ENCODE measurements around the gene SMARCD1. TPM values are rescaled to one million over a fixed set of nuclear protein-coding genes. Genes with fewer than 3 reads are reported as not detected.

The SMARCD1 gene
- total RNA-seq, 2 donors from 2014 or later, result 29.6 to 35.5 TPM

DNA sequence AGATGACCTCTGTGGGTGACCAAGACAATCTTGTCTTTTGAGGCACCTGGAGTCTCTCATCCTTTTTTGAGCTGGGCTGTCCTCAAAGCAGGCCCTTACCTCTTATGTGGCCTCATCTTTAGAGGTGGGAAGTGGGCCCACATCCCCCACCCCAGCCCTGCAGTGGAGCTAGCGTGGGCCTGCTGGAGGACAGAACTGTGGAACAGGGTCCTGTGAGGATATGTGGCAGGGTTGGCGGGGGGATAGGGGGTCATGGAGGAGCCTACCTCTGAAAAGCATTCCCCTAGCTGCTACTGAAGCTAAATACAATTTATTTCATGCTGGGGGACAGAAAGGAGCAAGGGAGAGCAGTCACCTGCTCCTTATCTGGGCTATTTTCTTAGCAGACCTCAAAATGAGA is 18.2 kb downstream of the SMARCD1 start:
- TF ChIP-seq, protein P1, sequence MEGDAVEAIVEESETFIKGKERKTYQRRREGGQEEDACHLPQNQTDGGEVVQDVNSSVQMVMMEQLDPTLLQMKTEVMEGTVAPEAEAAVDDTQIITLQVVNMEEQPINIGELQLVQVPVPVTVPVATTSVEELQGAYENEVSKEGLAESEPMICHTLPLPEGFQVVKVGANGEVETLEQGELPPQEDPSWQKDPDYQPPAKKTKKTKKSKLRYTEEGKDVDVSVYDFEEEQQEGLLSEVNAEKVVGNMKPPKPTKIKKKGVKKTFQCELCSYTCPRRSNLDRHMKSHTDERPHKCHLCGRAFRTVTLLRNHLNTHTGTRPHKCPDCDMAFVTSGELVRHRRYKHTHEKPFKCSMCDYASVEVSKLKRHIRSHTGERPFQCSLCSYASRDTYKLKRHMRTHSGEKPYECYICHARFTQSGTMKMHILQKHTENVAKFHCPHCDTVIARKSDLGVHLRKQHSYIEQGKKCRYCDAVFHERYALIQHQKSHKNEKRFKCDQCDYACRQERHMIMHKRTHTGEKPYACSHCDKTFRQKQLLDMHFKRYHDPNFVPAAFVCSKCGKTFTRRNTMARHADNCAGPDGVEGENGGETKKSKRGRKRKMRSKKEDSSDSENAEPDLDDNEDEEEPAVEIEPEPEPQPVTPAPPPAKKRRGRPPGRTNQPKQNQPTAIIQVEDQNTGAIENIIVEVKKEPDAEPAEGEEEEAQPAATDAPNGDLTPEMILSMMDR (IDR thresholded peaks at IDR 0.05), result no peak
- peaks cover 0 to 29% of the 10 kb centered on the region in 2 donors for H3K4me1 ChIP-seq
- H3K27ac ChIP-seq, result no peak overlapping the region
- peaks cover 20% of the 10 kb centered on the region for H3K36me3 ChIP-seq
- H3K4me3 ChIP-seq, result no peak overlapping the region
- DNase-seq (ENCODE audit: low spot score), result no peak
- H3K27me3 ChIP-seq, result no peaks in the 10 kb centered on the region
- no peaks in the 10 kb centered on the region for H3K9me3 ChIP-seq

DNA sequence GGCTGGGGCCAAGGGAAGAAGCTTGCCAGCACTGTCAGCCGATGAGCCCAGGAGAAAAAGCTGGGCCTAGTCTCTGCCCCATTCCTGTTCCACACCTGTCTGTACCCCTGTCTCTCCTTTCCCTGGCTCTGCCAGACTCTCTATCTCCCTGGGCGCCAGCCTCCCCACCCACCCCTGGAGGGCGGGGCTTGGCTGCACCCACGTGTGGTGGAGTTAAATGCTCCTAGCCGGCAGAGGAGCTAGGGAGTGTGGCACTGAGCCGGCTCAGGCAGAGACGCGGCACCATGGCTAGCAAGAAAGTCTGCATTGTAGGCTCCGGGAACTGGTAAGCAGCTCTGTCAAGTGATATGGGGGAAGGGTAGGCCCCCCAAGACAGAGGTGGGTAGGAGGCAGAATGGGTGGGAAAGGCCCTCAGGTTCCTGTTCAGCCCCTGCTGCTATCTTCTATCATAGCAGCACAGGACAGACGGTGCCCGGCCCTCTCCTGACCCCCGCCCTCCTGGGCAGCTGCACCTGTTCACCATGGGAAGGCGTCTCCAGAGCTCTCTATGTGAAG is 18.7 kb downstream of the SMARCD1 start, which contains the start of gene GPD1:
Gene GPD1 (plus strand): TSS at position 242 of the 555 bp plus-strand sequence. CDS start 43 bp downstream, at position 285.
- Histone ChIP-seq H3K9me3 (no peaks in the 10 kb centered on the region), H3K36me3 (peaks cover 15% of the 10 kb centered on the region), H3K27ac (peak within 1 kb of the TSS in 1 of 2 donors; percentile 19), H3K27me3 (no peaks in the 10 kb centered on the region), H3K4me1 (peaks cover 0 to 29% of the 10 kb centered on the region in 2 donors), H3K4me3 (peak within 1 kb of the TSS; percentile 4 to 11)
- DNase-seq (ENCODE audit: low spot score), result no peak
- TF ChIP-seq, protein P1 (IDR thresholded peaks at IDR 0.05), result no peak

DNA sequence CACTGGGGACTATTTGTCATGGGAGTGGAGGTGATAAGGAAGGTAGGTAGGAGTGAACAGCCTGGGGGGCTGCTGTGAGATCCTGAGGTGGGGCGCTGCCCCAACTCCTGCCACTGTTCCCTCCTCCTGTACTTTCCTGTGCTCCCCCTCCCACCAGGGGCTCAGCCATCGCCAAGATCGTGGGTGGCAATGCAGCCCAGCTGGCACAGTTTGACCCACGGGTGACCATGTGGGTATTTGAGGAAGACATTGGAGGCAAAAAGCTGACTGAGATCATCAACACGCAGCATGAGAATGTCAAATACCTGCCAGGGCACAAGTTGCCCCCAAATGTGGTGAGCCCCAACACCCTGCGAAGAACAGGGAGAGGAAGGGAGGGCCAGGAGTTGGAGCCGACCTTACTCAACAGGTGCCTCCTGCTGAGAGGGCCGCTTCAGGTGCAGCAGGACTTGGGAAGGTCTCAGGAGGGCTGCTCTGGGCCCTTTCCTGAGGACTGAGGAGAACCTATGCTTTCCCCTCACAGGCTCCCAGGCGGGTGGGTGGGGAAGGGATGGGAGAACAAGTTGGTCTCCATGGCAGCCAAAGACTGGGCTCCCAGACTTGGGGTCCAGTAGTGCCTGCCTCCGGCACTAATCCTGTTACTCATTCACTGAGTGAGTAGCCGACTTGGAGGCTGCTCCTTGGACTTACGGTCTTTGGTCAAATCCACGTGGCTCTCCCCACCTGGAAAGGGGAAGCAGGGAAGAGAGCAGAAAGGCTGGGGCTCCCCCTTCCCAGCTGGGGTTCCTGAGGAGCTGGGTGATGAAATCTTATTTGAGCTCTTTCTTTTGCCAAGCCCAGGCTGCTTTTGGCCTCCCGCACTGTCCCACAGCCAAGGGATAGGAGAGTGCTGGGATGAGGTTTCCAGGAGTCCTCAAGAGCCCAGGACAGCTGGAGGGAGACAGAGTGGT is 19.6 kb downstream of the SMARCD1 start:
- H3K36me3 ChIP-seq, result peaks cover 6% of the 10 kb centered on the region
- H3K4me3 ChIP-seq, result peak overlapping the region; percentile 4 to 11
- no peak for DNase-seq (ENCODE audit: low spot score)
- peaks cover 0 to 35% of the 10 kb centered on the region in 2 donors for H3K4me1 ChIP-seq
- TF ChIP-seq, protein P1 (IDR thresholded peaks at IDR 0.05), result no peak
- no peaks in the 10 kb centered on the region for H3K9me3 ChIP-seq
- peak overlapping the region in 1 of 2 donors; percentile 19 for H3K27ac ChIP-seq
- H3K27me3 ChIP-seq, result no peaks in the 10 kb centered on the region

DNA sequence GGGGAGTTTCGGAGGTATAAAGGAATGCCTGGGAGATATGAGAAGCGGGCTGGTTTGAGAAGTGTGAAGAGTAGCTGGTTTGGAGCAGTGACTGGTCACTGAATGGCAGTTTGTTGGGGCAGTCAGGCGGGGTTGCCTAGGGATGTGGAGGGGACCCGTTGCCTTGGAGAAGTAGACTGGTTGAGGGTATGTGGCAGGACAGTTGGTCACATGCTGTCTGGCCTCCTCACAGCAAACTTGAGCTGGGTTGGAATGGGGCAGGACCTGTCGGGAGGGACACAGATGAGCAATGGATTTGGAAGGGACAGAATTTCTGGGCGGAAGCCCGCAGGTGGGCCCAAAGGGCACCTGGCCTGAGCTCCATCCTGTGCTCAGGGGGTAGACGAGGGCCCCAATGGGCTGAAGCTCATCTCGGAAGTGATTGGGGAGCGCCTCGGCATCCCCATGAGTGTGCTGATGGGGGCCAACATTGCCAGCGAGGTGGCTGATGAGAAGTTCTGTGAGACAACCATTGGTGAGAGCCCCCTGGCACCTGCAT is 20.8 kb downstream of the SMARCD1 start:
- no peaks in the 10 kb centered on the region for H3K9me3 ChIP-seq

DNA sequence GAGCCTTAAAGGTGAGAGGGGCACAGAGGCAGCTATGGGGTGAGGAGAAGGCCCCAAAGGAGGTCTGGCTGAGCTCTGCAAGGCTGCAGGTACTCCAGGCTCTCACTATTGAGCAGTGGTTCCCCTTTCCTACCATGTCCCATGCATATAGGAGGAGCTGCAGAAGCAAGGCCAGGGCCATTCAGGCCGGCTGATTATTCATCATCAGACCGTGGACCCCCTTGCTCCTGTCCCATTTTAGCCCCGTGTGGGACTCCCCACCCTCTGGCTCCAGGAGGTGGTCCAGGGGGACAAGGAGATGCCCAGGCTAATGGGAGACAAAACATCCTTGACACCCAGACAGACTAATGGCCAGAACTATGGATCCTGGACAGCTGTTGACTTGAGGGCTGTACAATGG is 21.8 kb downstream of the SMARCD1 start:
- Histone ChIP-seq H3K27me3 (no peaks in the 10 kb centered on the region), H3K27ac (no peak overlapping the region), H3K4me1 (peaks cover 0 to 54% of the 10 kb centered on the region in 2 donors), H3K36me3 (no peaks in the 10 kb centered on the region), H3K4me3 (no peak overlapping the region), H3K9me3 (no peaks in the 10 kb centered on the region)
- DNase-seq (ENCODE audit: low spot score), result no peak
- TF ChIP-seq, protein P1 (IDR thresholded peaks at IDR 0.05), result no peak

More for the DNA sequence above, 20.8 kb downstream of the SMARCD1 start:
- Histone ChIP-seq H3K4me1 (peaks cover 0 to 48% of the 10 kb centered on the region in 2 donors), H3K36me3 (no peaks in the 10 kb centered on the region), H3K27me3 (no peaks in the 10 kb centered on the region), H3K4me3 (no peak overlapping the region), H3K27ac (no peak overlapping the region)
- TF ChIP-seq, protein P1 (IDR thresholded peaks at IDR 0.05), result no peak
- DNase-seq (ENCODE audit: low spot score), result no peak
